Erythroblast (primary cell): Measurements from ENCODE around the gene CDC42SE2.
"Not testable (repeated sequence)": the region's sequence is repeated elsewhere in the genome, so short reads cannot be mapped to it uniquely, and the experiment has no call there.

ENCODE experiments used
- DNase-seq, 2 experiments: peaks; one replicate each; lab custom pipeline; 2025; lab: John Stamatoyannopoulos, UW
- GATA1 ChIP-seq: IDR thresholded peaks from 2 replicates; pipeline ENCODE4 v1.6.1; 2011; ENCODE audit warnings: low read depth, mild to moderate bottlenecking, control low read depth, low read length, moderate library complexity
- POLR2A ChIP-seq: IDR thresholded peaks from 2 replicates; pipeline ENCODE4 v1.6.1; 2011; ENCODE audit warnings: mild to moderate bottlenecking, low read length

Gene CDC42SE2

DNA sequence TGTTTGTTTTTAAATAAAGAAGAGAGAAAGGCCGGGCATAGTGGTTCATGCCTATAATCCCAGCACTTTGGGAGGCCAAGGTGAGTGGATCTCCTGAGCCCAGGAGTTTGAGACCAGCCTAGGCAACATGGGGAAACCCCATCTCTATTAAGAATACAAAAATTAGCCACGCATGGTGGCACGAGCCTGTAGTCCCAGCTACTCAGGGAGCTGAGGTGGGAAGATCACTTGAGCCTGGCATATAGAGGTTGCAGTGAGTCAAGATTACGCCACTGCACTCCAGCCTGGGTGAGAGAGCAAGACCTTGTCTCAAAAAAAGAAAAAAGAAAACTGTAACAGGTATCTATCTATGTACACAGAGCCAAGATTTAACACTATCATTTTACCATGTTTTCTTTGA, 34.2 kb upstream of the CDC42SE2 start:
- no peak for DNase-seq

DNA sequence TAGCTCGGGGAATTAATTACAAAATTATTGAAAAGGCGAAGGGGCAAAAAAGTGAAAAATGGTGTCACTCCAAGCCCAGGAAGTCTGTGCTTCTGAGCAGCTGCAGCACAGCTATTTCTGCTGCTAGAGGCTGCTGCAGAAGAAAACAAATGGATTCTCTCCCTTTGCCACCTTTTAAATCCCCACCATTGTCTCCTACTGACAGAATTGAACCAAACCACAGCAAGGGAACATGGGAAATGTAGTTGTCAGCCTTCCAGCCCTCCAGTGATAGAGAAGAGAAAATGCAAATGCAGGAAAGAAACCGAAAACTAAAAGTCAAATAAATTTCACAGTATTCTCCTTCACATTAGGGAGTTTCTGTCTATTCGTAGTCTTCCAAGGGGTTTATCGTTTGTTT, 33.4 kb upstream of the CDC42SE2 start:
- TF ChIP-seq GATA1 (no peak), POLR2A (no peak)
- no peak for DNase-seq

More for the DNA sequence above, 34.2 kb upstream of the CDC42SE2 start:
- no peak for TF ChIP-seq GATA1
- no peak for TF ChIP-seq POLR2A

- TF ChIP-seq POLR2A (no peak), GATA1 (no peak)
- no peak for DNase-seq
These were observed 24.2 kb upstream of the CDC42SE2 start for GRCh38 chr5:131239686-131240085.

- DNase-seq = no peak
- TF ChIP-seq POLR2A (no peak), GATA1 (no peak)
These were observed 21.1 kb upstream of the CDC42SE2 start for GRCh38 chr5:131242728-131243255.

DNA sequence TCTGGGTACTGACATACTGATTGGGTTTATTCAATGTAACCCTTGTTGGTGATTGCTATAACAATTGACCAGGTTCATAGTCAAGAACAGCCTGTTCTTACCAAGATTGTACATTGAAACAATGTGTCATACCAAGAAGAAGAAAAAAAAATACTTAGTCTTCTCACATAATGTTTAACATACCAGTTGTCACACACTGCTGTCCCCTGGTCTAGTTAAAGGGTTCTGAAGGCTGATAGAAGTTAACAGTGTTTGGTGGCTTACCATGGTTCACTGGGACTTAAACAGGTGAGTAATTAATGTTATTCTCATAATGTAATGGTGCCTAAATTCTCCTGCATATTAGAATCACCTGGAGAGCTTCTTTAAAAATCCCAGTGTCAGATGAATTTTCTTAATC, 18.5 kb upstream of the CDC42SE2 start:
- no peak for DNase-seq

DNA sequence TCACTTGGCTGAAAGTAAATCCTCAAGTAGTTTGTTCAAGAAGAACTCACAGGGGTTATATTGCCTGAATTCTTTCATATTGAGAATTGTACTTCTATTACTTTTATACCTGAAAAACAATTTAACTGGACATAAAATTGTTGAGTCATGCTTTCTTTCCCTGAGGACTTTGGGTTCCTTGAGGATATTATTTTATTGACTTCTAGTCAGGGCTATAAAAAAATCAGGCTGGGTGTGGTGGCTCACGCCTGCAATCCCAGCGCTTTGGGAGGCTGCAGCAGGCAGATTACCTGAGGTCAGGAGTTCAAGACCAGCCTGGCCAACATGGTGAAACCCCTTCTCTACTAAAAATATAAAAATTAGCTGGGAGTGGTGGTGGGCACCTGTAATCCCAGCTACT, 17.9 kb upstream of the CDC42SE2 start:
- no peak for TF ChIP-seq GATA1
- TF ChIP-seq POLR2A = no peak
- no peak for DNase-seq

More for the DNA sequence above, 18.5 kb upstream of the CDC42SE2 start:
- TF ChIP-seq GATA1 = no peak
- no peak for TF ChIP-seq POLR2A

GRCh38 chr5:131246504-131246903, 17.3 kb upstream of the CDC42SE2 start:
- peak; percentile 9 to 12 for DNase-seq
- TF ChIP-seq POLR2A (no peak), GATA1 (no peak)

- TF ChIP-seq POLR2A (no peak), GATA1 (no peak)
- no peak for DNase-seq
These were observed 12.9 kb upstream of the CDC42SE2 start for GRCh38 chr5:131250751-131251475.

- peak; percentile 25 to 38 for DNase-seq
- TF ChIP-seq GATA1 (no peak), POLR2A (peak; percentile 15)
These were observed 11.1 kb upstream of the CDC42SE2 start for GRCh38 chr5:131252824-131253171.

DNA sequence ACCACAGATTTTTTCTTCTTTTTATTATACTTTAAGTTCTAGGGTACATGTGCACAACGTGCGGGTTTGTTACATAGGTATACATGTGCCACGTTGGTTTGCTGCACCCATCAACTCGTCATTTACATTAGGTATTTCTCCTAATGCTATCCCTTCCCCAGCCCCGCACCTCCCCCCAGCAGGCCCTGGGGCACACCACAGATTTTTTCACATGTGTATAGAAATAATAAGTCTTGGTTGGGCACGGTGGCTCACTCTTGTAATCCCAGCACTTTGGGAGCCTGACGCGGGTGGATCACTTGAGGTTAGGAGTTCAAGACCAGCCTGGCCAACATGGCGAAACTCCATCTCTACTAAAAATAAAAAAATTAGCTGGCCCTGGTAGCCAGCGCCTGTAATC, 9.8 kb upstream of the CDC42SE2 start:
- not testable (repeated sequence) for DNase-seq

GRCh38 chr5:131254741-131255140, 9.1 kb upstream of the CDC42SE2 start:
- TF ChIP-seq GATA1 = no peak
- TF ChIP-seq POLR2A = no peak
- DNase-seq = no peak

- TF ChIP-seq GATA1 = no peak
- no peak for TF ChIP-seq POLR2A
- DNase-seq = peak in 1 of 2 experiments; percentile 33
These were observed 7.4 kb upstream of the CDC42SE2 start for GRCh38 chr5:131256507-131256823.

GRCh38 chr5:131258733-131259132, 5.1 kb upstream of the CDC42SE2 start:
- TF ChIP-seq GATA1 (no peak), POLR2A (no peak)

GRCh38 chr5:131259326-131259725, 4.5 kb upstream of the CDC42SE2 start:
- no peak for DNase-seq
- TF ChIP-seq POLR2A (no peak), GATA1 (no peak)

More at GRCh38 chr5:131258733-131259132, 5.1 kb upstream of the CDC42SE2 start:
- DNase-seq = no peak

DNA sequence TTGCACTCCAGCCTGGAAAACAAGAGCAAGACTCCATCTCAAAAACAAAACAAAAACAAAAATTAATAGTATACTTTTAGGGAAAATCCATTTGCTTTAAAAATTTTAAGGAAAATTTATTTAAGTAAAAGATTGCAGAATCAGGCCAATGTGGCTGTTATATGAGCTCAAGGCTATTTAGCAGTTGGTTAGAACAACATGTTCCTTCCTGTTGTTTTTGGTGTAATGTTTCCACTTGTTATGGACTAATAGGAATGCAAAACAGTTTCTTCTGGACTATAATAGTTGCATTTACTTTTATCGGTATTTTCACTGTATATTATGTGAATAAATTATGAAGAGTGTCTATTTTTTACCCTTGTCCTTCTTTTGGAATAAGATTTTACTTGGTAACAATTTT, 3.0 kb upstream of the CDC42SE2 start:
- TF ChIP-seq POLR2A (no peak), GATA1 (no peak)
- no peak for DNase-seq

GRCh38 chr5:131261483-131261882, 2.4 kb upstream of the CDC42SE2 start:
- DNase-seq = no peak

More at GRCh38 chr5:131261483-131261882, 2.4 kb upstream of the CDC42SE2 start:
- no peak for TF ChIP-seq GATA1
- TF ChIP-seq POLR2A = no peak
